Bronchial epithelial cell (primary cell): ENCODE measurements around the gene CDYL2. TPM values are rescaled to one million over a fixed set of nuclear protein-coding genes. Genes with fewer than 3 reads are reported as not detected.

Experiments
- DNase-seq: peaks from one replicate; pipeline ENCODE4 v3.0.0-alpha.2; 2010; ENCODE audit warnings: low read depth
- FAIRE-seq: peaks from 2 replicates; lab custom pipeline; 2011; peaks lifted over from hg19 to GRCh38; lab: Jason Lieb, UNC
- H3K27me3 ChIP-seq: 2 replicates; pipeline ENCODE4 v1.5.1; 2011; ENCODE audit warnings: low read length; ENCODE audit not compliant: control insufficient read depth, insufficient read depth
- H3K36me3 ChIP-seq: 2 replicates; pipeline ENCODE4 v1.5.1; 2011; ENCODE audit warnings: low read length; ENCODE audit not compliant: control insufficient read depth, insufficient read depth
- H3K4me3 ChIP-seq: 2 replicates; pipeline ENCODE4 v1.5.1; 2011; ENCODE audit warnings: mild to moderate bottlenecking, low read depth, low read length, control low read depth
- CTCF ChIP-seq: IDR thresholded peaks from 2 replicates; pipeline ENCODE4 v1.5.1; 2011; ENCODE audit warnings: mild to moderate bottlenecking, moderate library complexity, low read length, control low read depth, inconsistent platforms; ENCODE audit not compliant: insufficient read depth, severe bottlenecking
- total RNA-seq: library from RNA; depleted of rRNA; stranded (reverse); fragments of >200 nt; gene quantifications from 2 replicates; pipeline ENCODE4 v1.2.1, GENCODE V29; 2014

Gene CDYL2
- total RNA-seq, 1 donor from 2014 or later = 1.1 TPM

- DNase-seq (peak; percentile 92), FAIRE-seq (no peak)
- Histone ChIP-seq H3K36me3 (no peaks in the 10 kb centered on the region), H3K4me3 (no peak overlapping the region), H3K27me3 (peaks cover 2% of the 10 kb centered on the region)
- TF ChIP-seq CTCF = no peak
These were observed 2.5 kb upstream of the CDYL2 start for GRCh38 chr16:80806927-80807340.

DNA sequence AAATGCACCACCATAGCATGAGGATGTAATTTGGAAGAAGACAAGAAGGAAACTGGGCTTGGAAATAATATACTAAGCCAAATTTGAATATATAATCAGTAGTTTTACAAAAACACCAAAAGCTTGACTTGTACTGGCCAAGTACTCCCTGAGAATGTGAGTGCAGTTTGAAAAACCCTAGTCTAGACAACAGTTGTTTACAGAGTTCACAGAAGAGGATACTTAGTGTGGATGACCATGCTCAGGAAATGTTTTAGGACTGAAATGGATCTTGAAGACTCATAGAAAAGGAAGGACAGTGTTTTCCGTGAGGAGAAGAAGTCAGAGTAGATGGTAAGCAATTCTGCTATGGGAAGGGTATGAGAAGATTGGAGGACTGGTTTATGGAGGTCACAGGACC lies 1.9 kb upstream of the CDYL2 start:
- Histone ChIP-seq H3K27me3 (peaks cover 2% of the 10 kb centered on the region), H3K36me3 (no peaks in the 10 kb centered on the region), H3K4me3 (no peak overlapping the region)
- TF ChIP-seq CTCF = no peak
- FAIRE-seq (no peak), DNase-seq (no peak)

DNA sequence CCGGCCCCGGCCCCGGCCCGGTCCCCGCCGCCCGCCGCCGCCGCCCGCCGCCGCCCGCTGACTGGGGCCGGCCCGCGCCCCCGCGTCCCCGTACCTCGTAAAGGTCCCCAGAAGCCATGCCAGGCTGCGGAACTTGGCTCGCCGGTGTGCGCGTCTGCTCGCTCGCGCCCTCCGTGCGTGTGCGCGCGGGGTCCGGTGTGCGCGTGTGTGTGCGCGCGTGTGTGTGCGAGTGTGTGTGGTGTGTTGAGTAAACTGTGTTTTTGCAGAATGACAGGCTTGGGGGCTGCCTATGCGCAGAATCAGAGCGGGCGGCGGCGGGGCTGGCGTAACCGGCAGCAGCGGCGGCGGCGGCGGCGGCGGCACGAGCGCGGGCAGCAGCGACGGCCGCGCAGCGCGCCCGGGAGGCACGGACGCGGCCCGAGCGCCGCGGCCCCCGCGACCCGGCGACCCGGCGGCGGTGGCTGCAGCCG lies 307 bp downstream of the CDYL2 start:
- FAIRE-seq = no peak
- no peak for TF ChIP-seq CTCF
- Histone ChIP-seq H3K4me3 (peak overlapping the region; percentile 73), H3K36me3 (no peaks in the 10 kb centered on the region), H3K27me3 (no peaks in the 10 kb centered on the region)
- no peak for DNase-seq

DNA sequence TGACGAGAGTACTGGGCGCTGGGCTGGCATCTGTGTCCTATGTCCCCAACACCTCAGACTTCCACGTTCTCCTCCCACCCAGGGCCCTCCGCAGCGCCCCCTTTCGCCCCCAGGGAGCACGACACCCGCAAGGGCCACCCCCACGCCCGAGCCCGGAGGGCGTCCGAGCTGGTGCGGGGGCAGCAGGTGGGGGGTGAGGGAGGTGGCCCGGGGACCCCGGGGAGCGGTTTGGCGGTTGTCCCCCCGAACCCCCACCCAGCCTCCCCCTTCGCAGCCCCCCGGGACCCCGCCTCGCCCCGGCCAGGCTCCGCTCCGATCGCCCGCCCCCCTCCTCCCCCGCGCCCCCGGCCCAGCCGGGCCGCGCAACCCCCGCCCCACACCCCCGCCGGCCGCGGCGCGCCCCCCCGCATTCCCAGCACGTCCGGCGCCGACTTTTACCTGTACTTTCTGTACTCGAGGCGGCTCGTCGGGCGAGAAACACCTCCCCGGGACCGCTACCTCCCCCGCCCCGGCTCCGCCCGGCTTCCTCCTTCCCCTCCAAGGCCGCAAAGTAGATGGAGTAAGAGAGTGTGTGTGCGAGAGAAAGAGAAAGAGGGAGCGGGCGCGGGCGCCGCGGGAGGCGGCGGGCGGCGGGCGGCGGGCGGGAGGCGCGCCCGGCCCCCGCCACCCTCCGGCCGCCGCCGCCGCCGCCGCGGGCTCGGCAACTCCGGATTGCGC lies 901 bp downstream of the CDYL2 start:
- peak overlapping the region; percentile 73 for H3K4me3 ChIP-seq
- no peaks in the 10 kb centered on the region for H3K27me3 ChIP-seq
- TF ChIP-seq CTCF = peak; percentile 66
- H3K36me3 ChIP-seq = no peaks in the 10 kb centered on the region
- DNase-seq (no peak), FAIRE-seq (no peak)

- TF ChIP-seq CTCF = no peak
- FAIRE-seq = no peak
- H3K4me3 ChIP-seq = peak overlapping the region; percentile 73
These were observed 1.5 kb downstream of the CDYL2 start for GRCh38 chr16:80802902-80803301.

DNA sequence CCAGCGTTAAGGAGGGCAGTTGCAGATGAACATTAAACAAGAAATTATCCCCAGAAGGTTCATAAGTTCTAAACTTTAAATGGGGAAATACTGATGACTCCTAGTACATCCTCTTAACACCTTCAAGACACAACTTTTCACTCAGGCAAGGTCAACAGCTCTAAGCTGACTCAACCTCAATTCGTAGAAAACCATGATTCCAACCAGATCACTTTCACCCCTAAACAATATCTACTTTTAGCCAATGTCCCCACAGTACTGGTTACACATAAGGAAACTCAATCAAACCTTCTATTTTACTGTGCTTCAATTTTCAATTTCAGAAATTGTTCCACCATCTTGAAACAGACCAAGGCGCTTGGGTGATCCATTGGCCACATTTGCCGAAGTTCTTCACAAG lies 2.3 kb downstream of the CDYL2 start:
- DNase-seq (no peak), FAIRE-seq (no peak)
- no peak for TF ChIP-seq CTCF
- no peak overlapping the region for H3K4me3 ChIP-seq
- H3K27me3 ChIP-seq = no peaks in the 10 kb centered on the region
- no peaks in the 10 kb centered on the region for H3K36me3 ChIP-seq

More at GRCh38 chr16:80802902-80803301, 1.5 kb downstream of the CDYL2 start:
- no peaks in the 10 kb centered on the region for H3K27me3 ChIP-seq
- DNase-seq = no peak
- H3K36me3 ChIP-seq = no peaks in the 10 kb centered on the region
